Stimulated activated effector memory CD8-positive, alpha-beta T cell treated with anti-CD3 and anti-CD28 coated beads, Interleukin-12 subunit alpha, Interleukin-12 subunit beta, amount 100 ng/mL, for 72 hours (primary cell): ENCODE measurements around the gene RAPGEF4.

Experiments
- ATAC-seq: fragments of 150-1000 bp; cut with Tn5 transposase; 2 replicates; pipeline ENCODE4 v1.10.0; 2021
- DNase-seq, 2 donors: peaks; one replicate each; pipeline ENCODE4 v3.0.0; 2021 to 2022; ENCODE audit warnings: low spot score in 2 of 2
- H3K27ac Mint-ChIP-seq: one replicate; pipeline ENCODE4 v1.8.0; 2022; ENCODE audit warnings: mild to moderate bottlenecking, mixed read lengths
- H3K36me3 Mint-ChIP-seq: one replicate; pipeline ENCODE4 v1.8.0; 2022; ENCODE audit warnings: mild to moderate bottlenecking, mixed read lengths
- H3K4me1 Mint-ChIP-seq: one replicate; pipeline ENCODE4 v1.8.0; 2022; ENCODE audit warnings: mixed read lengths
- H3K4me3 Mint-ChIP-seq: one replicate; pipeline ENCODE4 v1.8.0; 2022; ENCODE audit warnings: mild to moderate bottlenecking, mixed read lengths
- H3K9me3 Mint-ChIP-seq: one replicate; pipeline ENCODE4 v1.8.0; 2022; ENCODE audit warnings: mixed read lengths

Gene RAPGEF4

DNA sequence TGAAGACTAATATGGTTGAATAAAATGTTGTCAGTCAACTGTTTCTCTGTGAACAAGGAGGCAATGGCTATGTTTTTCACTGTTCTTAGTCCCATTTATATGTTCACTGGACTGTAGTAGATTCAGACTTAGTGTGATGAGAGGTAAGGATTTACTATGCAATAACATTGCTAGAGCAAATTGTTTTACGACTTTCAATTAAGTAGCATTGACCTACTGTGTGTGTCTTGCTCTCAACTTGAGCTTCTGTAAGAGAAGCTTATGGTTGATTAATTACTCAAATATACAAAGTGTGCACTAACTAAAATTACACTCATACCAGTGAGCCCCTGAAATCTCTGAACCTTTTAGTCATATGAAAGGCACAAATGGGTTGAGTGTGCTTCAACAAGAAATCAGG lies 168.6 kb downstream of the RAPGEF4 start:
- ATAC-seq: no peak
- Mint-ChIP-seq H3K9me3 (no peaks in the 10 kb centered on the region), H3K4me1 (no peaks in the 10 kb centered on the region)

DNA sequence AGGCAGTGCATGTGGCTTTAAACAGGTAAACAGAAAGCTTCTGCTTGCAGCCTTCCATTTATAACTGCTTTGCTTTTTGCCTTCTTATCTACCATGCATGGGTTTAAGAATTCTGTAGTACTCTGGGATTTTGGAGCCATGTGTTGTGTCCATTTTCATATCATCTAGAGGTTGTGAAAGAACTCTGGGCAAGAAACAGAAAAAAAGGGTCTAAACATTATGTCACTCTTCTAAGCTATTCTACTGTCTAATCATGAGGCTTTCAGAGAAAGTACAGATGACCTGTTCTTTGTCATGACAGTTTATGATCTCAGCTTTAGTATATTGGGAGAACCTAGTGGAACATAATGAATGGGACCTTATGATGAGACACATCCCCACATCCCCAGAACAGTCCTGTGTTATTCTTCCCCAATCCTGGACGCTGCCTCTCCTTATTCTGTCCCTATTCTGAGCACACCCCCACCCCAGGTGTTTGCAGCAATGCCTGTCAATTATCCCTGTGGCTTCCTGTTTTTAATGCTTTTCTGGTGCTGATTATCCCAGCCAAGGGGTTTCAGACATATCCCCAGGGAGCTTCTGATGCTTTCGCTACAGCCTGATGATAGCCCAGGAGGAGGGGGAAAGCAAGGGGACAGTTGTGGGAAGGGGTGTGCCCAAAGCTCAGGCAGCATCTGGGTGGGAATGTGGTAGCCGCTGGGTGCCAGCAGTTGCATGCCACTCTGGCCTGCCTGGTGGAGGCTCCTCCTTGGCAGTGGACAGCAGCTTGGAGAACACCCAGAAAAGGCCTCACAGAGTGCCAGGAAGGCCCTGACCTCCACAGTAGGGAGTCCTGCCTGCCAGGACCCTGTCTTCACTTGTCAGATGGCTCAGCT lies 170.5 kb downstream of the RAPGEF4 start:
- ATAC-seq (no peak), DNase-seq (no peak)
- Mint-ChIP-seq H3K36me3 (no peaks in the 10 kb centered on the region), H3K27ac (no peak overlapping the region), H3K4me3 (no peak overlapping the region), H3K4me1 (no peaks in the 10 kb centered on the region), H3K9me3 (no peaks in the 10 kb centered on the region)

More for the DNA sequence above, 168.6 kb downstream of the RAPGEF4 start:
- no peak for DNase-seq
- Mint-ChIP-seq H3K27ac (no peak overlapping the region), H3K4me3 (no peak overlapping the region), H3K36me3 (no peaks in the 10 kb centered on the region)

DNA sequence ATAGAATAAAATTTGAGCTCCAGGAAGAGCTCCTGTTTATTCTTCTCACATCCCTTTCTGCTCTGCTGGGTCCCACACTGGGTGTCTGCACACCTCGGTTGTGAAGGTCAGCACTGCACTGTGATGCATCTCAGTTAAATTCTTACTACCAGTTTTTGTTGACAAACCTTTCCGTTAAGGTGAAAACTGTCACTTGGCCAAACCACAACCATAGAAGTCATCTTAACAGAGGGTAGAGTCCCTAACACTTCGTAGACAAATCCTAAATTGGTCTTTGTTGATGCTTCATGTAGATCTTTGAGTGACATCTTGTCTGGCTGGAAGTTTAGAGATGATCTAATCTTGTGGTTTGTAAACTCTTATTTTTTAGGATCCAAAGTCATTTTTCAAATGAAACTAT lies 172.6 kb downstream of the RAPGEF4 start:
- Mint-ChIP-seq H3K9me3 (no peaks in the 10 kb centered on the region), H3K4me1 (no peaks in the 10 kb centered on the region), H3K4me3 (no peak overlapping the region), H3K27ac (no peak overlapping the region), H3K36me3 (no peaks in the 10 kb centered on the region)
- DNase-seq (no peak), ATAC-seq (peak; percentile 44)

DNA sequence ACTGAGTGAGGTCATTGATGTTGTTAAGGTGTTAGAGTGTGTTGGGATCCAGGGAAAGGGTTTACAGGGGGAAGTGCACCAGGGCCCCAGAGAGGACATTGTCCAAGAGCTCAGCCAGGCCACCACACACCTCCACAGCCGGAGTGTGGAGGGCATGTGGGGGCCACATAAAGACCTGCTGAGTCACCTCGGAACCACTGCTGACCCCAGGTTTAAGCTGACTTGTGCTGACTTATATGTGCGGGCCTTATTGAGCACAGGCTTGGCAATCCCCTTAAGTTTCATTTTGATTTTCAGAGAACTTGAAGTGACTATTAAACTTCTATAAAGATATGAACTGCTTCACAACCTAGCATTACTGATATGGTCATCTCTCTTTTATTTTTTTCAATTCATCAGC lies 173.8 kb downstream of the RAPGEF4 start:
- H3K36me3 Mint-ChIP-seq: no peaks in the 10 kb centered on the region
- H3K27ac Mint-ChIP-seq: no peak overlapping the region
- no peaks in the 10 kb centered on the region for H3K4me1 Mint-ChIP-seq
- DNase-seq (no peak), ATAC-seq (peak; percentile 50)
- no peaks in the 10 kb centered on the region for H3K9me3 Mint-ChIP-seq
- no peak overlapping the region for H3K4me3 Mint-ChIP-seq

DNA sequence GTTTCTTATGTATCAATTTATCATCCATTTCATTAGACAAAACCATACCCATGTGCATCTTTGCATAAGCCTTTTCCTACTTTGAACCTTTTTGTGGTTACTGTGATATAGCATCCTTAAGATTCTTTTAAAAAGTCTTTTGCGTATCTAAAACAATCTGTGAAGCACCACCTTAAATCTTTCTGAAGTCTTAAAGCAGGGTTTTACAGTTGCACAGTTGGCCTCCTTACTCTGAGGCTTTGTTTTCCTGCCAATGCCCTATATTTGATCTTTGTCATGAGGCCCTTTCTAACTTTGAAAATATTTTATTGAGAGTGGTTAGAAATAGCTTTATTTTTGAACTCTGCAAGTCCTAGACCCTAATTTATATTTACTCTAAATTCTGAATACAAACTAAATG lies 176.6 kb downstream of the RAPGEF4 start:
- Mint-ChIP-seq H3K4me1 (no peaks in the 10 kb centered on the region), H3K27ac (no peak overlapping the region), H3K4me3 (no peak overlapping the region), H3K36me3 (no peaks in the 10 kb centered on the region), H3K9me3 (no peaks in the 10 kb centered on the region)
- DNase-seq (no peak), ATAC-seq (no peak)

DNA sequence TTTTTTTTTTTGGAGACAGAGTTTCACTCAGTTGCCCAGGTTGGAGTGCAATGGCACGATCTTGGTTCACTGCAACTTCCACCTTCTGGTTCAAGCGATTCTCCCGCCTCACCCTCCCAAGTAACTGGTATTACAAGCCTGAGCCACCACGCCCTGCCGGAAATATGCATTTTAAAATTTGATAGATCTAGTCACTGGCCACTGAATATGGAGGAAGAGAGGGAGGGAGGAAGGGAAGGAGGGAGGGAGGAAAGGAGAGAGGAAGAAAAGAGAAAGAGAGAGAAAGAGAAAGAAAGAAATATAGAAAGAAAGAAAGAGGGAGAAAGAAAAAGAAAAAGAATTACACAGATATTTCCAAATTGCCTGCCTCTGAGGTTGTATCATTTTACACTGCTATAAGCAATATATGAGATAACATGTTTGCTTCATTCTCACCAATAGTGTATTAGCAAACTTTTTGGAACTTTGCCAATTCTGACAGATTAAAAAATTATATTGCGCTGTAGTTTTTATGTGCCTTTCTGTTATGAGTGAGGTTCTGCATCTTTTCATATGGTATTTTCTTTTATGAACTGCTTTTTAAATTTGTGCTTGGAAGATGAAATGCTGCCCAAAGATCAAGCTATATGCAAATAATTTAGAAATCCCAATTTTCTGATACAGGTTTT lies 178.8 kb downstream of the RAPGEF4 start:
- DNase-seq (no peak), ATAC-seq (no peak)
- Mint-ChIP-seq H3K4me1 (no peaks in the 10 kb centered on the region), H3K9me3 (no peaks in the 10 kb centered on the region), H3K36me3 (no peaks in the 10 kb centered on the region), H3K4me3 (no peak overlapping the region), H3K27ac (no peak overlapping the region)

DNA sequence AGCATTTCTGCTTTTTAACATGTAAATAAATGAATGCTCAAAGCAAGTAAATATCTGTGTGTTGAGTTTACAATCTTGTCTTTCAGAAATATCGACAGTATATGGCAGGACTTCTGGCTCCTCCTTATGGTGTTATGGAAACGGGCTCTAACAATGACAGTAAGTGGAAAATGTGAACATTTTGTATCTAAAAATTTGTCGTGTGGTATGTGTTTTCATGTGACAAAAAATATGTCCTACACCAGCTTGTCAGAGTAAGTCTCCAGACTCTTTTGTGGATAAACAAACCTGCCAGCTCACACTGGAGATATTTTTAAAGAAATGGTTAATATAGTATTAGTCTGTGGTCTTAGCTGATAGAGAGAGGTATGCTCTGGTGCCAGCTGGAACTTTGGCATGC lies 182.1 kb downstream of the RAPGEF4 start:
- Mint-ChIP-seq H3K36me3 (no peaks in the 10 kb centered on the region), H3K27ac (no peak overlapping the region), H3K9me3 (no peaks in the 10 kb centered on the region), H3K4me3 (no peak overlapping the region), H3K4me1 (no peaks in the 10 kb centered on the region)
- ATAC-seq: no peak
- DNase-seq: no peak

DNA sequence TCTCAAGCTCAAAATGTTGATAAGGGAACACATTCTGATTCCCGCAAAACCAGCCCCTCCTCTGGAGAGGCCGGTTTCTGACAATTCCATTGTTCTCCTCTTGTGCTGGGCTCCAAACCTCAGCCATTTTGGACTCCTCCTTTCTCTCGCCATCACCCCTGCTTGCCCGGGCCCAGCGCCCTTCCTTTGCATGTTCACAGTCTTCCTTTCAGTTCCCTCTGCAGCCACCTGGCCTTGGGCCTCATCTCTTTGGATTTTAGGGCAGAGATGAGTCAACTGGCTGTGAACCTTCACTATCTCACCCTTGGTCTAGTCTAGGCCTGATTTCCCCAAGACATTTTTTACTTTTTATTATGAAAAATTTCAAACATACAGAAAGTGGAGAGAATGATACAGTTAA lies 184.1 kb downstream of the RAPGEF4 start:
- Mint-ChIP-seq H3K4me3 (no peak overlapping the region), H3K9me3 (no peaks in the 10 kb centered on the region), H3K4me1 (no peaks in the 10 kb centered on the region), H3K36me3 (no peaks in the 10 kb centered on the region), H3K27ac (no peak overlapping the region)
- ATAC-seq: no peak
- no peak for DNase-seq

DNA sequence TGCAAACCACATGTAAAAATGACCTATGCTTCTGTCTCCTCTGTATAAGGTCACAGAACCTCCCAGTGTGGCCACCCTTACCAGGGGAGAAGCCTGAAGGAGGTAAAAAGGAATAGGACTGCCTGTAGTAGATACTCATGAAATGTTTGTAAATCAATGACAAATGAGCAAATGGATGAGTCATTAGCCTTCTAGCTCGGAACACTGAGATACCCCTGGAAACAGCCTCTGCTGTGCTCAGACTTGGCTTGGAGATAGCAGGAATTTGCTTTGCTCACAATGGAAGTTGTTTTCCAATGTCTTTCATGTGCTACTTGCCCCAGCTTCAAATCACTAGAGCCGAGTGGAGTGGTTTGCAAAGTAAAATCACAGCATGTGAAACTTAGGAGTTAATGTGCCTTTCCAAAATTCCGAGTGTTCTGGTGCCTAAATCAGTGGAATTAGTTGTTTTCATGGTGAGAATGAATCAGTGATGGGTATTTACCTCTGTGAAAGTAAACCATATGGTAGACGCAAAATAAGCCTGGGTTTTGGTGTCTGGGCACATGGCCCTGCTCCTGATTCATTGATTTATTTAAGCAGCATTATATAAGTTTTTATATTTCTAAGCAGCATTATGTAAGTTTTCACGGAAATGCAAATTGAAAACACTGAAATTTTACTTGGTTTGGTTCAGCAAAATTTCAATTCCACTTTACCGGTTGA lies 186.0 kb downstream of the RAPGEF4 start:
- DNase-seq (no peak), ATAC-seq (no peak)
- Mint-ChIP-seq H3K27ac (no peak overlapping the region), H3K4me1 (peaks cover 6% of the 10 kb centered on the region), H3K36me3 (no peaks in the 10 kb centered on the region), H3K9me3 (no peaks in the 10 kb centered on the region), H3K4me3 (no peak overlapping the region)

DNA sequence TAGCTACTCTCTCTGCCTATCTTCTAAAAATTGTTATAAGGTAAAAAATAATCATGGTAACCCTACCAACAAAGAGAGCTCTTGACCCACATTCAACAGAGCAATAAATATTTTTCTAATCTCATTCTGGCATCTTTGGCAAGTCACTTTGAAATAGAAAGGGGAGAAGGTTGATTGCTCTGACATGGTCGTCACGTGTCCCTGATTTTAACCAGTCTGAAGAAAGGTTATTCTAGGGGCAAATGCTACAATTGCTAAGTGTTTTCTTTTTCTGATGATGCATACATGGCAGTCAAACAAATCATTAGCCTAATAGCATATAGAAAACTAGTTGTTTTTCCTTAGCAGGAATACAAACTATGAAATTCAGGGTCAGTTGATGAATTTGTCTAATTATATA lies 186.7 kb downstream of the RAPGEF4 start:
- no peak for DNase-seq
- H3K4me3 Mint-ChIP-seq: no peak overlapping the region

DNA sequence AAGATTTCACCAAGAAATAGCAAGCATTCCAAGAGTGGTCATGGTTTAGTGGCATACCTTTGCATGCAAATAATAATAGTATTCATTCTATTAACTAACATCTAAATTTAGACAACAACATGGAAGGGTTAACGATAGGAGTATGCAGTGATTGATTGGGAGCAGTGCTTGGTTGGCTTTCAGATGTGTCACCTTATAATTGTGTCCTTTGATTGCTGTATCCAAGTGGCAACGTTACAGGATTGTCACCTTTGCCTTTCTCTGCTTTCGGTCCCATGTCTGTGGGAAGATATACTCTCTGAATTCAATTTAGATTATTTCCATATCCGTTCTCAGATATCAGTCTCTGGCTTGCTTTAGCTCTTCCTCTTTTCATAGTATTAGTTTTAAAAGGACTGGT lies 187.2 kb downstream of the RAPGEF4 start:
- peaks cover 6% of the 10 kb centered on the region for H3K4me1 Mint-ChIP-seq
- no peak overlapping the region for H3K4me3 Mint-ChIP-seq
- ATAC-seq (no peak), DNase-seq (no peak)
- no peaks in the 10 kb centered on the region for H3K36me3 Mint-ChIP-seq
- no peaks in the 10 kb centered on the region for H3K9me3 Mint-ChIP-seq
- H3K27ac Mint-ChIP-seq: no peak overlapping the region

More for the DNA sequence above, 186.7 kb downstream of the RAPGEF4 start:
- ATAC-seq: no peak
- Mint-ChIP-seq H3K27ac (no peak overlapping the region), H3K9me3 (no peaks in the 10 kb centered on the region), H3K4me1 (peaks cover 6% of the 10 kb centered on the region), H3K36me3 (no peaks in the 10 kb centered on the region)

DNA sequence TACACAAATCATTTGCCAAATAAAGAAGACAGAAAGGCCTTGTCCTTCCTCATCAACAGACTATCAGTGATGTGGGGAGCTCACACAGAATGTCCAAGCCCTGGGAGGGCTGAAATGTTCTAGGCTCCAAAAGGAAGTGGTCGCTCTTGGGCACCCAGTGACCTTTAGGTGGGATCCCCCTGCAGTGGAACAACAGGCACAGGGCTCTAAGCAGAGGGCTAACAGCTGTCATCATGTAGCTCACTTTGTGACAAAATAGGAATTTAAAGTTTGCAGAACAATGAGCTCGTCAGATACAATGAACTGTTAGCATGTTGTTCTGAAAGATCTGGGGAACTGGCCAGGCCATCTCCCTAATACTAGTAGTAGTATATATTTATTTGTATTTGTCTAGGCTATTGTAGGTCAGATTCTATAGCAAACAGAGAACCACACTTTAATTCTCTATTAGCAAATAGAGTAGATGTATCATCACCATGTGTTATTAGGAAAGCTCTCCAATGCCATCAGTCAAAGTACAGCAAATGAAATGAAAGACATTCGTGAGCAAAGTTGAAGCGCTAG lies 188.5 kb downstream of the RAPGEF4 start:
- no peak for DNase-seq
- H3K36me3 Mint-ChIP-seq: no peaks in the 10 kb centered on the region
- ATAC-seq: no peak
- H3K4me3 Mint-ChIP-seq: no peak overlapping the region
- peaks cover 6% of the 10 kb centered on the region for H3K4me1 Mint-ChIP-seq
- H3K27ac Mint-ChIP-seq: no peak overlapping the region
- no peaks in the 10 kb centered on the region for H3K9me3 Mint-ChIP-seq

DNA sequence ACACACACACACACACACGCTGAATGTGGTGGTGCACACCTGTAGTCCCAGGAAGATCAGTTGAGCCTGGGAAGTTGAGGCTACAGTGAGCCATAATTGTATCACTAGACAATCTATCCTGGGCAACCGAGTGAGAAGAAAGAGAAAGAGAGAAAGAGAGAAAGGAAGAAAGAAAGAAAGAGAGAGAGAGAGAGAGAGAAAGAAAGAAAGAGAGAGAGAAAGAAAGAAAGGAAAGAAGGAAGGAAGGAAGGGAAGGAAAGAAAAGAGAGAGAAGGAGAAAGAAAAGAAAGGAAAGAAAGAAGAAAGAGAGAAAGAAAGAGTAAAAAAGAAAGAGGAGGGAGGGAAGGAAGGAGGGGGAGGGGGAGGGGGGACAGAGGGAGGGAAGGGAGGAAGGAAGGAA lies 190.0 kb downstream of the RAPGEF4 start:
- DNase-seq (no peak), ATAC-seq (no peak)
- Mint-ChIP-seq H3K36me3 (no peaks in the 10 kb centered on the region), H3K27ac (no peak overlapping the region), H3K9me3 (no peaks in the 10 kb centered on the region), H3K4me1 (peaks cover 6% of the 10 kb centered on the region), H3K4me3 (no peak overlapping the region)

DNA sequence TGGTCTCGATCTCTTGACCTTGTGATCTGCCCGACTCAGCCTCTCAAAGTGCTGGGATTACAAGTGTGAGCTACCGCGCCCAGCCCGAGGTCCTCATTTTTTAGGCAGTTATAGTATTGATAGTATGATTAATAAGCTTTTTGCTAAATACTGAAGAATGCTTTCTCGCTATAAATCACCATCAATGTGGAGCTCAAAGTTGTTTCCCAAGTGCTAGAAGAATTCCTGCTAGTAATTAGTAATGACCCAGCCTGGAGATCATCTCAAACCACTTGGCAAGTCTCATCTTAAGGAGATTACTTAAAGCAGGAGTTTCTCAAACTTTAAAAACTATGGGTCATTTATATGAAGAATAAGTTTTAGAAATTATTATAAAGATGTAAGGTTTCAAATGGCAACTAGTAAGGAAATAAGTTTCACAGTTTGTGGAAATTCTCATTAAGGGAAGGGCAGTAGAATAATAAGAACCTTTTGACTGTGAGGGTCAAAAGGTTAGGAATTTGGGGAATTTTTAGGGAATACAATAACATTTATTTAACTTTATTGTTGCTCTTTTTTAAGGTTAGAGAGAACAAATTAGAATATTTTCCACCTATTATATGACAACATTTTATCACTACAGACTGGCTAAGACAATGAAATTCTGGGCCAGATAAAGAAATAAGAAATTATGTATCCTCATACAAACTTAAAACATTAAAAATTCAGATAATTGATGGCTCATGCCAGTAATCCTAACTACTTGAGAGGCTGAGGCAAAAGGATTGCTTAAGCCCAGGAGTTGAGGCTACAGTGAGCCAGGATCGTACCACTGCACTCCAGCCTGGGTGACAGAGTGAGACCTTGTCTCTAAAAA lies 191.4 kb downstream of the RAPGEF4 start:
- H3K36me3 Mint-ChIP-seq: no peaks in the 10 kb centered on the region
- DNase-seq (no peak), ATAC-seq (no peak)
- H3K9me3 Mint-ChIP-seq: no peaks in the 10 kb centered on the region
- H3K4me1 Mint-ChIP-seq: peaks cover 6% of the 10 kb centered on the region
- H3K4me3 Mint-ChIP-seq: no peak overlapping the region
- no peak overlapping the region for H3K27ac Mint-ChIP-seq
